GM12892 (cell line): ENCODE data around the gene ASB9.

Experiments used
- POLR2A ChIP-seq: IDR thresholded peaks from 2 replicates; pipeline ENCODE4 v1.6.1; 2011; ENCODE audit warnings: low read depth, low read length, control low read depth
- POLR2AphosphoS5 ChIP-seq: IDR thresholded peaks from 2 replicates; pipeline ENCODE4 v1.6.1; 2011; ENCODE audit warnings: low read depth, low read length, control low read depth

DNA sequence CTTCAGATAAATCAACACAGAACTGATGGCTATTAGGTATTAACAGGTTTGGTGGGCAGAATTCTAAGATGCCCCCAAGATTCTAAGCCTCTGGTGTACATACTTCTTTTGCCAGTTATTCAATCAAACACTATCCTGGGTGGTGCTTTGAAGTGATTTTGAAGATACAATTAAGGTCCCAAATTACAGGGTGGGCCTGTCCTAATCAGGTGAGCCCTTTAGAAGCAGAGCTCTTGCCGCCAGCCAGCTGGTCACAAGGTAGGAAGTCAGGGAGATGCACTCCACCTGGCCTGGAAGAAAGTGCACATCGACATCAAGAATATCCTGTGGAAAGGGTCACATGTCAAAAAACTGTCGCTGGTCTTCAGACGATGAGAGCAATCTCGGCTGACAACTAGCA is 29.5 kb downstream of the ASB9 start:
- no peak for TF ChIP-seq POLR2AphosphoS5
- TF ChIP-seq POLR2A, result no peak
